PC-9 (cell line): ENCODE results near the gene FAM43B. TPM values are rescaled to one million over a fixed set of nuclear protein-coding genes. Genes with fewer than 3 reads are reported as not detected.
A peak's percentile ranks its signal among the peaks of the same experiment; 100 is the strongest.

Experiments
- BruUV-seq: library from RNA; stranded (reverse); fragments of 400-500 nt; replicated peaks from 2 replicates; lab custom pipeline; 2021; lab: Mats Ljungman, UMichigan
- CTCF ChIA-PET: fragments of 300-600 bp; sonication (Branson Sonifier 250); formaldehyde crosslinking; loops from one replicate; lab custom pipeline; 2022; ENCODE audit warnings: antibody characterized with exemption; lab: Charles Lee
- POLR2A ChIA-PET: fragments of 300-600 bp; sonication (Branson Sonifier 250); formaldehyde crosslinking; loops from one replicate; lab custom pipeline; 2022; ENCODE audit warnings: antibody characterized with exemption; ENCODE audit not compliant: unreplicated experiment; lab: Charles Lee
- DNase-seq, 2 experiments: peaks; one replicate each; pipeline versions ENCODE4 v3.0.0 to v3.0.0-alpha.2; 2015 to 2022; ENCODE audit warnings: mixed read lengths in 1 of 2
- H2AFZ ChIP-seq: fragments of 200-600 bp; sonication (generic); 2 replicates; pipeline ENCODE4 v1.8.1; 2017; ENCODE audit warnings: antibody characterized with exemption
- H3F3A ChIP-seq: fragments of 200-600 bp; sonication (generic); 2 replicates; pipeline ENCODE4 v1.8.1; 2017; ENCODE audit warnings: antibody characterized with exemption, mild to moderate bottlenecking, low read depth; ENCODE audit not compliant: insufficient read depth
- H3K27ac ChIP-seq: fragments of 200-600 bp; sonication (generic); 2 replicates; pipeline ENCODE4 v1.6.1; 2016; ENCODE audit warnings: mixed run types
- H3K27me3 ChIP-seq: fragments of 200-600 bp; sonication (generic); 2 replicates; pipeline ENCODE4 v1.6.1; 2016; ENCODE audit warnings: low read depth, mixed run types; ENCODE audit not compliant: insufficient read depth
- H3K36me3 ChIP-seq: fragments of 200-600 bp; sonication (generic); 2 replicates; pipeline ENCODE4 v1.6.1; 2016; ENCODE audit warnings: low read depth, mixed run types
- H3K4me1 ChIP-seq: fragments of 200-600 bp; sonication (generic); replicated peaks from 2 replicates; pipeline ENCODE4 v1.6.1; 2016; ENCODE audit warnings: mixed run types; ENCODE audit not compliant: insufficient read depth
- H3K4me2 ChIP-seq: fragments of 200-600 bp; sonication (generic); 2 replicates; pipeline ENCODE4 v1.6.1; 2017; ENCODE audit warnings: mixed run types
- H3K4me3 ChIP-seq: fragments of 200-600 bp; sonication (generic); 2 replicates; pipeline ENCODE4 v1.6.1; 2016; ENCODE audit warnings: mixed run types
- H3K79me2 ChIP-seq: fragments of 200-600 bp; sonication (generic); 2 replicates; pipeline ENCODE4 v1.6.1; 2017; ENCODE audit warnings: low read depth, mixed run types
- H3K9me2 ChIP-seq: fragments of 200-600 bp; sonication (generic); 2 replicates; pipeline ENCODE4 v1.8.1; 2017; ENCODE audit warnings: mild to moderate bottlenecking; ENCODE audit not compliant: insufficient read depth
- H3K9me3 ChIP-seq: fragments of 200-600 bp; sonication (generic); 2 replicates; pipeline ENCODE4 v1.8.1; 2016; ENCODE audit warnings: low read depth; ENCODE audit not compliant: insufficient read depth
- H4K20me1 ChIP-seq: fragments of 200-600 bp; sonication (generic); 2 replicates; pipeline ENCODE4 v1.8.1; 2017; ENCODE audit not compliant: insufficient read depth
- CTCF ChIP-seq: fragments of 200-600 bp; sonication (generic); conservative IDR thresholded peaks from 2 replicates; pipeline ENCODE4 v1.6.1; 2017; ENCODE audit warnings: mixed run types, antibody characterized with exemption, mild to moderate bottlenecking, moderate library complexity
- EZH2 ChIP-seq: fragments of 200-600 bp; sonication (generic); IDR thresholded peaks from 2 replicates; pipeline ENCODE4 v1.8.0; 2017; ENCODE audit warnings: antibody characterized with exemption, low read depth
- intact Hi-C: fragments of 100-400 bp; cut with micrococcal nuclease; formaldehyde crosslinking; loops from one replicate; pipeline ENCODE4 v1.10.0; 2022; ENCODE audit not compliant: unreplicated experiment
- total RNA-seq: library from RNA; stranded (reverse); gene quantifications from 2 replicates; pipeline ENCODE4 v1.2.3, GENCODE V29; 2021

FAM43B gene
- total RNA-seq, 1 experiment from 2014 or later: not detected

- peak overlapping the region; percentile 45 for H3K27ac ChIP-seq
- TF ChIP-seq EZH2 (no peak), CTCF (no peak)
- BruUV-seq: no TSS peak
- CTCF ChIA-PET: interaction anchor here (0.7 kb wide), 1 partner anchor 10 kb away, joined by 3 read pairs; no protein-coding TSS in a partner anchor
- no peaks in the 10 kb centered on the region for H4K20me1 ChIP-seq
- H3K9me2 ChIP-seq: no peaks in the 10 kb centered on the region
- H3K4me3 ChIP-seq: peak overlapping the region; percentile 76
- DNase-seq: peak in 1 of 2 experiments; percentile 50
- H3K4me2 ChIP-seq: peak overlapping the region; percentile 93
- POLR2A ChIA-PET: interaction anchor here (0.6 to 0.7 kb wide), 2 partner anchors 44 to 150 kb away, joined by 3 to 5 read pairs; no protein-coding TSS in a partner anchor
- H2AFZ ChIP-seq: no peak overlapping the region
- peaks cover 9% of the 10 kb centered on the region; the same call in 1 of the 2 replicates for H3K4me1 ChIP-seq
- intact Hi-C loops: no loop called here
- H3K27me3 ChIP-seq: no peaks in the 10 kb centered on the region
- H3K36me3 ChIP-seq: no peaks in the 10 kb centered on the region
- H3K79me2 ChIP-seq: peaks cover 35% of the 10 kb centered on the region
- H3K9me3 ChIP-seq: no peaks in the 10 kb centered on the region
- peaks cover 16% of the 10 kb centered on the region; the same call in 1 of the 2 replicates for H3F3A ChIP-seq
Measured at GRCh38 chr1:20590306-20590777, 38.0 kb downstream of the FAM43B start.

GRCh38 chr1:20593756-20594155, 41.4 kb downstream of the FAM43B start:
- Histone ChIP-seq H3K4me2 (no peak overlapping the region), H3K4me3 (no peak overlapping the region), H2AFZ (no peak overlapping the region), H4K20me1 (no peaks in the 10 kb centered on the region), H3K4me1 (peaks cover 9% of the 10 kb centered on the region; the same call in 1 of the 2 replicates), H3F3A (peaks cover 7% of the 10 kb centered on the region; the same call in 1 of the 2 replicates), H3K27ac (no peak overlapping the region), H3K9me2 (no peaks in the 10 kb centered on the region), H3K27me3 (no peaks in the 10 kb centered on the region), H3K36me3 (no peaks in the 10 kb centered on the region), H3K79me2 (peaks cover 35% of the 10 kb centered on the region), H3K9me3 (no peaks in the 10 kb centered on the region)
- no peak for TF ChIP-seq CTCF
- TF ChIP-seq EZH2: no peak
- no TSS peak for BruUV-seq
- POLR2A ChIA-PET: interaction anchor here (0.5 kb wide), 1 partner anchor 39 kb away, joined by 3 read pairs; no protein-coding TSS in a partner anchor
- CTCF ChIA-PET: no interaction called here
- intact Hi-C loops: no loop called here
- DNase-seq: no peak

- H3K9me2 ChIP-seq: no peaks in the 10 kb centered on the region
- H3K36me3 ChIP-seq: no peaks in the 10 kb centered on the region
- ChIA-PET CTCF (interaction anchor here (0.7 kb wide), 1 partner anchor 1730 kb away, joined by 4 read pairs; no protein-coding TSS in a partner anchor), POLR2A (interaction anchor here (0.6 kb wide), 1 partner anchor 18 kb away, joined by 6 read pairs; no protein-coding TSS in a partner anchor)
- BruUV-seq: no TSS peak
- no peak for TF ChIP-seq EZH2
- no peak for TF ChIP-seq CTCF
- H3K4me3 ChIP-seq: no peak overlapping the region
- H3K27me3 ChIP-seq: no peaks in the 10 kb centered on the region
- H2AFZ ChIP-seq: no peak overlapping the region
- DNase-seq: no peak
- H3K4me2 ChIP-seq: no peak overlapping the region
- H3K9me3 ChIP-seq: no peaks in the 10 kb centered on the region
- H3K27ac ChIP-seq: no peak overlapping the region
- no peaks in the 10 kb centered on the region for H4K20me1 ChIP-seq
- H3F3A ChIP-seq: peaks cover 3% of the 10 kb centered on the region; the same call in 1 of the 2 replicates
- H3K4me1 ChIP-seq: peaks cover 12% of the 10 kb centered on the region
- H3K79me2 ChIP-seq: peaks cover 27% of the 10 kb centered on the region
- intact Hi-C loops: no loop called here
Measured at GRCh38 chr1:20594746-20595145, 42.4 kb downstream of the FAM43B start.
